ENCODE measurements around the gene ITIH1.

ITIH1 gene

GRCh38 chr3:52833202-52833601, 55.8 kb downstream of the ITIH1 start:
- H3K27me3 Mint-ChIP-seq (ENCODE audit: low read depth): no peaks in the 10 kb centered on the region
- H3K4me1 Mint-ChIP-seq: peaks cover 51% of the 10 kb centered on the region
- no peaks in the 10 kb centered on the region for H3K9me3 Mint-ChIP-seq
- TF ChIP-seq CTCF (IDR thresholded peaks at IDR 0.05; ENCODE audit: unreplicated experiment in 3 of 3): no peak
- no peaks in the 10 kb centered on the region for H3K36me3 Mint-ChIP-seq (ENCODE audit: low read depth)
- H3K27ac Mint-ChIP-seq: no peak overlapping the region
- H3K4me3 Mint-ChIP-seq: peak overlapping the region in 1 of 3 experiments; percentile 87

GRCh38 chr3:52834871-52835501, 57.6 kb downstream of the ITIH1 start, which contains the start of gene MUSTN1:
Gene MUSTN1, minus strand, starts transcription at chr3:52835019. Its CDS starts 71 bp downstream, at chr3:52834948.
- Mint-ChIP-seq H3K4me1 (peaks cover 51% of the 10 kb centered on the region), H3K9me3 (no peaks in the 10 kb centered on the region)

GRCh38 chr3:52835766-52836470, 58.5 kb downstream of the ITIH1 start:
- peaks cover 52% of the 10 kb centered on the region for H3K4me1 Mint-ChIP-seq
- H3K27ac Mint-ChIP-seq: peak overlapping the region in 1 of 3 experiments; percentile 27
- no peak for TF ChIP-seq CTCF (IDR thresholded peaks at IDR 0.05; ENCODE audit: unreplicated experiment in 3 of 3)
- no peaks in the 10 kb centered on the region for H3K36me3 Mint-ChIP-seq (ENCODE audit: low read depth)
- H3K4me3 Mint-ChIP-seq: no peak overlapping the region
- H3K27me3 Mint-ChIP-seq (ENCODE audit: low read depth): no peaks in the 10 kb centered on the region
- H3K9me3 Mint-ChIP-seq: no peaks in the 10 kb centered on the region

More at GRCh38 chr3:52834871-52835501, 57.6 kb downstream of the ITIH1 start, which contains the start of gene MUSTN1:
- Mint-ChIP-seq H3K36me3 (ENCODE audit: low read depth) (no peaks in the 10 kb centered on the region), H3K4me3 (peak within 1 kb of the TSS; percentile 66 to 87 (median 82)), H3K27ac (peak within 1 kb of the TSS; percentile 27 to 91 (median 64)), H3K27me3 (ENCODE audit: low read depth) (no peaks in the 10 kb centered on the region)
- TF ChIP-seq CTCF (IDR thresholded peaks at IDR 0.05; ENCODE audit: unreplicated experiment in 3 of 3): no peak

GRCh38 chr3:52836471-52836845, 59.1 kb downstream of the ITIH1 start:
- no peaks in the 10 kb centered on the region for H3K9me3 Mint-ChIP-seq
- TF ChIP-seq CTCF (IDR thresholded peaks at IDR 0.05; ENCODE audit: unreplicated experiment in 3 of 3): no peak
- H3K27me3 Mint-ChIP-seq (ENCODE audit: low read depth): no peaks in the 10 kb centered on the region
- peaks cover under 1% of the 10 kb centered on the region for H3K36me3 Mint-ChIP-seq (ENCODE audit: low read depth)
- peaks cover 54% of the 10 kb centered on the region for H3K4me1 Mint-ChIP-seq
- peak overlapping the region in 1 of 3 experiments; percentile 84 for H3K27ac Mint-ChIP-seq
- peak overlapping the region in 1 of 3 experiments; percentile 48 for H3K4me3 Mint-ChIP-seq

- Mint-ChIP-seq H3K4me3 (peak overlapping the region in 1 of 3 experiments; percentile 48), H3K36me3 (ENCODE audit: low read depth) (peaks cover 3% of the 10 kb centered on the region), H3K4me1 (peaks cover 54% of the 10 kb centered on the region), H3K9me3 (no peaks in the 10 kb centered on the region), H3K27me3 (ENCODE audit: low read depth) (no peaks in the 10 kb centered on the region), H3K27ac (peak overlapping the region in 1 of 3 experiments; percentile 84)
- TF ChIP-seq CTCF (IDR thresholded peaks at IDR 0.05; ENCODE audit: unreplicated experiment in 3 of 3): no peak
Observed at GRCh38 chr3:52836986-52837385, 59.6 kb downstream of the ITIH1 start.

Measured in nephron (organoid).